HG02852 (cell line): Measurements from ENCODE around the gene ACYP1.
"Not testable (repeated sequence)": the region's sequence is repeated elsewhere in the genome, so short reads cannot be mapped to it uniquely, and the experiment has no call there.

Experiments
- ATAC-seq: cut with Tn5 transposase; IDR thresholded peaks from one replicate; pipeline ENCODE4 v1.9.1; 2021; ENCODE audit warnings: mild to moderate bottlenecking, moderate library complexity; ENCODE audit not compliant: unreplicated experiment

Gene ACYP1

DNA sequence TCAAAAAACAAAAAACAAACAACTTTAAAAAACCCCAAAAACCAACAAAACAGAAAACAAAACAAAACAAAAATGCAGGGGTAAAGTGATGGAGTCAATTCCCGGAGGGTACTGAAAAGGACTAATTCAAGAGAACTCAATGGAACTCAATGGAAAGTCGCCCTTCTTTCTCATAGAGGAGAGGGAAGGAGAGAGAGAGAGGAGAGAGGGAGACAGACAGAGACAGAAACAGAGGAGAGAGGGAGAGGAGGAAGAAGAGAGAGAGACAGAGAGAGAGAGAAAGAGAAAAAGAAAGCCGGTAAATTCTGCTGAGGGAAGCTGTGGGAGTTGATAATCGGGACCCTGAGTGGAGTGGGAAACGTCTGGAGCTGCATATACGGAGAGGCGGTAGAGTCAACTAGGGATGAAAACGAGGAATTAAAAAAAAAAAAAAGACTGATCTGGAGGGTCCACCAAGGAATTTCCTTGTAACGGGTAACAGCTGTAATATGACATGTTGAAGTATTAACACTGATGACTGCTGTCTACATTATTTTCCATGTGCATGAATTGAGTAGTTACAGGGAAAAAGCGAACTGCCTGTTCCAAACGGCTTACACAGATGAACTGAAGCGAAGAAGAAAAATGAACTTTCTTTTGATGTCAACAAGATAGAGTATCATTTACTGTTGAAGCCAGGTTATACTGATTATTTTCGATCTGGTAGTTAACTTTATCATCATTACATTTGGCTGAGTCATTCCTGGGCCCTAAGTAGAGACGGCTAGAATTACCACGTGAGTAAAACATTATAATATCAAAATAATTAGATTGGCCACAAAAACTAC, 4.7 kb upstream of the ACYP1 start:
- no peak for ATAC-seq

DNA sequence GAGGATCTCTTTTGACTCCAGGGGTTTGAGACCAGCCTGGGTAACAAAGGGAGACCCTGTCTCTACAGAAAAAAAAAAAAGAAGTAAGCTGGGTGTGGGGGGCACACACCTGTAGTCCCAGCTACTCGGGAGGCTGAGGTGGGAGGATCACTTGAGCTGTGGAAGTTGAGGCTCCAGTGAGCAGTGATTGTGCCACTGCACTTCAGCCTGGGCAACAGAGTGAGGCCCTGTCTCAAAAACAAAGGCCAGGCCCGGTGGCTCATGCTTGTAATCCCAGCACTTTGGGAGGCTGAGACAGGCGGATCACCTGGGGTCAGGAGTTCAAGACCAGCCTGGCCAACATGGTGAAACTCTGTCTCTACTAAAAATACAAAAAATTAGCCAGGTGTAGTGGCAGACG, 3.9 kb upstream of the ACYP1 start:
- not testable (repeated sequence) for ATAC-seq

DNA sequence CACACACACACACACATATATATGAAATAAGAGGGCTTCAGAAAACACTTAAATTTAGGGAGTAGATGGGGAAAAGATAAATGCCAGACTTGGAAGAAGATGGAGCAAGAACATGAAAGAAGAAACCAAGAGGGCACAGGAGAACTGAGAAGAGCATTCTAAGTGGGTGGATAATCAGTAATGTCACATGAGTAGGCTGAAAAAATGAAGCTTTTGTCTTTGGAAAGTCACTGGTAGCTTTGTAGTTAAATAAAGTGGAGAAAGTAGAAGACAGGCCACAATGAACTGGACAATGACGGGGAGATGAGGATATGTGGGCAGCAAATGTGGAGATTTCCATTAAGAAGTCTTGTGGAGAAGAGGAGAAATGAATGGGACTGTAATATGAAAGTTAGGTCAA, 3.4 kb upstream of the ACYP1 start:
- ATAC-seq = no peak

DNA sequence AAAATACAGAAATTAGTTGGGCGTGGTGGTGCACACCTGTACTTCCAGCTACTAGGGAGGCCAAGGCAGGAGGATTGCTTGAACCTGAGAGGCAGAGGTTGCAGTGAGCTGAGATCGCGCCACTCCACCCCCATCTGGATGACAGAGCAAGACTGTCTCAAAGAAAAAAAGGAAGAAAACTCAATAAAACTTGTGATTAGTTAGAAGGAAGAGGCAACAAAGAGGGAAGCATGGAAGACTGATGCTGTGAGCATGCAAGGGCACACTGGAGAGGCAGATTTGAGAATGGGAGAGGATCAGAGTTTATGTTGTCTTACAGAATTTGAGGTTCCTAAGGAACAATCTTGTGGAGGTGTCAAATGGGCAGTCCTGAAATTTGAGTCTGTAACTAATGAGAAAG, 2.9 kb upstream of the ACYP1 start:
- no peak for ATAC-seq

DNA sequence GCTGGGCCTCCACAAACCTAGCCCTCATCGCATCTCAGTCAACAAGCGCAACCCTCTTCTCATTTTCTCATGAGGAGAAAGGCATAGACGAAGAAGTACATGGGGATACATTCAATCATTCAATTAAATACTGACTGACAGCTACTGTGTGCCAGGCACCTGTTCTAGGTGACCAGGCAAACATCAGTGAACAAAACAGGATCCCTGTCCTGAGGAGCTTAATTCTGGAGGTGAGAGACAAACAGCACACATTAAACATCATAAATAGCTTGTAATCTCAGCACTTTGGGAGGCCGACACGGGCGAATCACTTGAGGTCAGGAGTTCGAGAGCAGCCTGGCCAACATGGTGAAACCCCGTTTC, 362 bp upstream of the ACYP1 start:
- peak; percentile 21 for ATAC-seq

DNA sequence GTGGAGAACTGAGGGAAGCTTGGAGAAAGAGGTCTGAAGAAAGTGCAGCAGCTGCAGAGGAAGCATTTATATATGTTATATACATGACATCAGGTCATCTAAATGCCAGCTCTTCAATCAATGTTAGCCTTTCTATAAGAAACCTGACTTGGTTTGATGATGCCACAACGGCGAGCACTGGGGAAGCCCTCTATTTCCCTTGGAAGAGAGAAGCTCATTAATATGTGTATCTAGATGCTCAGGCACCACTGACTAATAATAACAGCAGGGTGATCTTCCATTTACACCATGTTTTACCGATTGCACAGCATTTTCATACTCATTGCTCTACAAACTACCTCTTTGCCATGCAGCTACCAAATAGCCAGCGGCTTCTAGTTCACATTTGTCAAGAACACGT, 811 bp downstream of the ACYP1 start:
- ATAC-seq = no peak

DNA sequence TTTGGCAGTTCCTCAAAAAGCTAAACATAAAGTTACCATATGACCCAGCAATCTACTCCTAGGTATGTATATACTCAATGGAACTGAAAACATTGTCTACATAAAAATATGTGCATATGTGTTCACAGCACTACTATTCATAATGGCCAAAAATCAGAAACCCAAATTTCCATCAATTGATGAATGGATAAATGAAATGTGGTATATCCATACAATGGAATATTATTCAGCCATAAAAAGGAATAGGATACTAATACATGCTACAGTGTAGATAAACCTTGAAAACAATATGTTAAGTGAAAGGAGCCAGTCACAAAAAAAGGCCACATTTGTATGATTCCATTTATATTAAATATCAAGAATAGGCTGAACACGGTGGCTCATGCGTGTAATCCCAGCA, 3.4 kb downstream of the ACYP1 start:
- no peak for ATAC-seq

DNA sequence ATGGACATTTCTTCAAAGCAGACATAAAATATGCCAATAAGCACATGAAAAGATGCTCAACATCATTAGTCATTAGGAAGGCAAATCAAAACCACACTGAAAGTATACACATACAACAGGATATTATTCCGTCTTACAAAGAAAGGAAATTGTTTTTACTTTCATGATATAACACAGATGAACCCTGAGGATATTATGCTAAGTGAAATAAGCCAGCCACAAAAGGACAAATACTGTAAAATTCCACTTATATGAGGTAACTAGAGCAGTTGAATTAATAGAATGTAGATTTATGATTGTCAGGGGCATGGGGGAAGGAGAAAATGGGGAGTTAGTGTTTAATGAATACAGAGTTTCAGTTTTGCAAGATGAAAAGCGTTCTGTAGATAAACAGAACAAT, 4.2 kb downstream of the ACYP1 start:
- no peak for ATAC-seq

DNA sequence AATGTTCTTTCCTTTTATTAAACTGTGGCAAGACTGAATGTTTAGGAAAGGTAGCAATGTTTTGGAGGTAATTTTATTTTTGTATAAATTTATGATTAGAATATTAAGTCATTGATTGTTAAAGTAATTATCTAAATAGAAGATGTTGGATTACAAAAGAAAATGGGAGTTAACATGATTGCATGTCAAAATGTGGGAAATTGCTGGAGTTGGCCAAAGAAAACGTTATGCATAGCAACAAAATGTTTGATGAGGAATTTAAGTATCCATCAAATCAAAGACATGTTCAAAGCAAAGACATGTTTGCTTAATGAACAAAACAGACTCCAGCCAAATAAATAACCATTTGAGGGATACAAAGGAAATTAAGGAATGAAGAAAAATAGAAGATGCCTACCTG, 9.4 kb downstream of the ACYP1 start:
- no peak for ATAC-seq

DNA sequence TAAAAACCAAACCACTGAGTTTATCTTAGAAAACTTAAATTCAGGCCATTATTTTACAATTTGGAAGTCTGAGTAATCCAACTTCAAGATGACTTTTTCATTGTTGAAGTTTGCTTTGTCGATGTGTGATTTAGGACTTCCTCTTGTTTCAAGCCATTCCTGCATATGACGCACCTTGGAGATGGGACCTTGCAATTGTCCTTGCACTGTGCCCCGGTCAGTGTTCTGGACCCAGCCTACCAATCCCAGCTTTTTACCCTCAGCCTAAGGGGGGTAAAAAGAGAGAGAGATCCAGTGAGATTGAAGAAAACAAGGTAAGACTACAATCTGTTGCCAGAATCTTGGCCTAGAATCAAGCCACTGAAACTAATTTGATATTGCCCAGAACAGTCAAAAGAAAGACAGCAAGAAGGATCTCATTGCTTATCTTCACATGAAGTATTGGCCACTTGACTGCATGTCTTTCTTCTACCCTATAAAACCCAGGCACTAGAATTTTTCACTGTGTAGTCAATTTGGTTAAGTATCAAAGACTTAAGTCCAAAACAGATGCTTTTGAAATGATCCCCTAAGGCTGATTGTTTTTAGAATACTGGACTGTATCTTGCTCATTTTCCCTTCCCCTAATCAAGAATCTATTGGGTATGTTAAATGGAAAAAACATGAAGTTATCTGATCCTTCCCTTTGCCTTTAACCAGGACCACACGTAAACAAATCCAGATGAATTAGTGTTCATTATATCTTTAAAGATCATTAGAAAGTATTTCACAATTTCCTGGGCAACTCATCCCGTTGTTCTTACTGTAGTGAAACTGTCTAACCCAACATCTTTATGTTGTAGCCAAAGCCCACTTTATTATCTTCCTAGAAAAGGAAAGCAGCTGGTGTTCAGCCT, 10.2 kb downstream of the ACYP1 start:
- no peak for ATAC-seq

DNA sequence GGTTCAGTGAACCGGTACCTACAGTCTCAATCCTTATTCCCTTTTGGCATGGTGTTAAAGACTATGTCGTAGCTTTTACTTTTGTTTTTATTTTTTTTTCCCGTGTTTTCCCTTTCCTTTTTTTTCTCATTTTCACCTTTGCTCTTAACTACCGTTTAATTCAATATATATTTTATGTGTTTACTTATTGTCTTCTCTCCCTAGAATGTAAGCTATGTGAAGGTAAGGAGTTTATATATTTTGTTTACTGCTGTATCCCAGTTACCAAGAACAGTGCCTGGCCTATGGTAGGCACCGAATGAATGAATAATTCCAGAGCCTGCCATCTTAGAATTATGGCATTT, 12.3 kb downstream of the ACYP1 start:
- ATAC-seq = no peak

DNA sequence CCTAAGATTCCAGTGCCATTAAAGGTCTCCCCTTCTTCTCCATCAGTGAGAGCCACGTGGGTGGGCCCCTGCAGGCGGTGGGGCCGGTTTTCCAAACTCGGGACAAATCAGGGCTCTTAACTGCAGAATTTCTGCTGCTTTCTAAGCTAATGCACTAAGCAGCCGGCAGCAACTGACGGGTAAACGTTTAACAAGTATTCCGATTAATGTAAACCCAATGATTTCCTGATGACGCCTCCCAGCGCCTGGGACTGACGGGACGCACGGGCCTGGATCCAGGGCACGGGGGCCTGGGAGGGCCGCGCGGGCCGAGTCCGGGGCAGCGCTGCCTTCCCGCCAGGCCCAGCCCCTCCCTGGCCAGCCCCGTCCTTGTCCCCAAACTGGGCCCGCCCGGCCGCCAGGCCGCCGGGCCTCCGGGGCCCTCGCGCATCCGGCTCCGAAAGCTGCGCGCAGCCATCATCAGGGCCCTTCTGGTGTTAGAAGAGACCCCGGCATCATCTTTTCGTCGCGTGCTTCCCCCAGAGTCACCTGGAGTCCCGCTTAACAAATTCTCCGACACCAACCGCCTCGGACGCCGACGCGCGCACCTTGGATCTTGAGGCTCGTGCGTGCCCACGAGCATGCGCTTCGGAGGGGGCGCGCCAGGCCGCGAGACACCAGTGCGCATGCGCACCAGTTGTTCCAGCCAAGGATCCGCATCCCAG, 12.8 kb downstream of the ACYP1 start, which contains the start of gene MLH3:
Gene MLH3, minus strand, starts transcription at position 616 of the 704 bp plus-strand sequence. CDS start 1,812 bp downstream, outside the sequence.
- ATAC-seq = peak; percentile 67

DNA sequence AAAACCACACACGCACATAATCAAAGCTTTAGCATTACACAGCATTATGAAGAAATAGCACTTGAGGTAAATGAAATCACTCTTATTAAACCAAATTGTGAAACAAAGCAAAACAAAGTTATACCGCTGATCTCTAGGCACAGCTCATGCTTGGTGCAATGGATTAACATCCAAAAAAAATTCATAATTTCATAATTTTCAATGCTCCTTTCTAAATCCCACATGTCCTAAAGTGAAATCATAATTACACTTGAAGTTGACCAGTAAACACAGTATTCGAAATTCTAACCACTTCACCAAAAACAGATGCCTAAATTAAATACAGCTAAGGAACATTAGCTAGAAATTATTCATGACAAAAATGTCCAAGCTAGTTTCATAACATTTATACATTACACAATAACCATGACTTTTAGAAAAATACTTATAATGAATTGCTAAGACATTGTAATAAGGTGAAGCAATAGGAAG, 14.1 kb downstream of the ACYP1 start:
- ATAC-seq = no peak

DNA sequence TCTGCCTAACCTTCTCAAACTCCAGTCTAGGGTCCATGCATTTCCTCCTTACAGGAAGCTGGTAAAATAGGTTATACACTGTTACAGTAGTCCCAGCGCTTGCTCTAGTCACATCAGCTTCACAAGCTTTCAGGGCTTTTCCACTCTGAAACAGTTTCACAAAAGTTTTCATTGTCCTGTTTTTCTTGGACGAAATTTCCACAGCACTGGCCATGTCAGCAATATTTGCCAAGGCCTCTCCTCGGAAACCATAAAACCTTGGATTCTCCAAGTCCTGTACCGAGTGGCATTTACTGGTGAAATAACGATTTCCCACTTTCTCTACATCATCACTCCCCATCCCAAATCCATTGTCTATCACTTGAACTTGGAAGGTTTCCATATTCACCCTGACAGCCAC, 14.7 kb downstream of the ACYP1 start:
- ATAC-seq = no peak

DNA sequence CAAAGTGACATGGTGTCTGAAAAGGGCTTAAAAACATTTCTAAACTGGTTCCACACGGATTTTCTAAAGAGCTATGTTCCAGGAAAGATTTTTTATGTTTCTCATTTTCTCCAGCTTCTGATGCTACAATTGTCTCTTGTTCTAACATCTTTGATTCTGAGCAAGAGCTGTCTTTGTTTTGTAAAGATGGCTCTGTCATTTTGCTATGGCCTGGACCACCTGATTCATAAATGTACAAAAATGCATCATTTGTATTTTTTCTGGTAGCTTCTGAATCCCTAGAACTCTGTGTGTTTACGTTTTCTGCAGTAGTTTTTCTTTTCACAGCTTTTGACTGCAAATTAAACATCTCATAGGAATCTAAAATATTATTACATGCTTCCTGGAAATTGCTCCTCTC, 15.7 kb downstream of the ACYP1 start:
- no peak for ATAC-seq

DNA sequence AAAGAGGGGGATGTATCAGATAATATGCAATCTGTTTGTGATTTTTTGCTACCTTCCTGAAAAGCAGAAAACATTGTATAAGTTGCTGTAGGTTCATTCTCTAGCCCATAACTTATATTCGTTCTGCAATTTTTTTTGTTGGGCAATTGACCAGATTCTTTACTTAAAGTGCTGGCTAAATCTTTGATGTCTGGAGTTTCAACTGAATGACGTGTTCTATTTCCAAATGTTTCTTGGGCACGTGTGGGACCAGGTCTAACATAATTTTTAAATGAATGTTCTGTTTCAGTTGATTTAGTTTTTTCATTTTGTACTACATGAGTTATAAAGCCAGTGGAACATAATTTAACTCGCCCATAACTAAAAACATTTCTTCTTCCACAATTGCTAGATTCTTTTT, 16.3 kb downstream of the ACYP1 start:
- no peak for ATAC-seq

DNA sequence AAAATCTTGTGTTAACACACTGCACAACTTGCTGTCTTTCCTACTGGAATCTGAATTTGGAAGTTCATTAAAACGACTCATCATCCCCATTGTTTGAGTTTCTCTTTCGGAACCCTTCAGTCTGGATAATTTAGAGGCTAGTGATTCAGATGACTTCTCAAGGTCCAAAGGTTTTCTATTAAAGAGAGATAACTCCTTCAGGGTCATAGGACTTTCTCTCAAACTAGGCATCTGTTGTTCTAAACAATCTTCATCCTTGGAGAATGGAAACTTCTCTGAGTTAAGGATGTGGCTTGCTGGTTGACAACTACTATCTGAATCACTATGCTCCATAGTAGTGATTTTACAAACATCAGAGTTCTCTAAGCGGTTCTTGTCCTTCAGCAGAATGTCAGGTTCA, 16.9 kb downstream of the ACYP1 start:
- no peak for ATAC-seq

DNA sequence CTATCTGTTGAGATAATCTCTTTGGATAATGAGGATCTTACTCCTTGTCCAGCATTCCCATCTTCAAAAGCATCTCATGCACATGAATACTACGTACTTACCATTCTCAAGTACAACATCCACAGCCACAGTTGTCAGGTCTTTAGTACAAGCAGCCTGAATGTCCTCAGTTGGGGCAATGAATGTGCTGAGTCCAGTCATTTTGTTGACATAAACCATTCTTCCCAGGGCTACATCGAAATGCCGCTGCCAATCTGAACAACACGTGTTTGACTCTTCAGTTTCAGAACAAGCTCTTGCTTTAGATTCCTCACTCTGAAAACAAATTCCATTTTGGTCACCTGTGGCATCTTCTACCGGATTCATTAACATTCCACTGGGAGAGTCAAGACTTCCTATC, 17.5 kb downstream of the ACYP1 start:
- no peak for ATAC-seq

DNA sequence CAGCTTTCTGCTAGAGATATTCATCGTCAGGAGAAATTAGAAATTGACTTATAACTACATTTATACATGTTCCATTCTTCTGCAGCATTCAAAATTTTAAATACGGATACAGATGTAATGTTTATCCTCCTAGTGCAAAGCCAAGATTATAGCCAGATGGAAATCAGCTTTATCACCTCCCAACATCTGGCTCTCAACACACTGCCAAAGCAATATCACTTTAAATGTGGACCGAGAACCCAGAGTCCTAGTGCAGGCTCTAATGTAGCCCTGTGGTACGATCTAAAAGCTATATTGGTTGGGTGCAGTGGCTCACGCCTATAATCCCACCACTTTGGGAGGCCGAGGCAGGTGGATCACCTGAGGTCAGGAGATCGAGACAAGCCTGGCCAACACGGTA, 19.1 kb downstream of the ACYP1 start:
- ATAC-seq = no peak

DNA sequence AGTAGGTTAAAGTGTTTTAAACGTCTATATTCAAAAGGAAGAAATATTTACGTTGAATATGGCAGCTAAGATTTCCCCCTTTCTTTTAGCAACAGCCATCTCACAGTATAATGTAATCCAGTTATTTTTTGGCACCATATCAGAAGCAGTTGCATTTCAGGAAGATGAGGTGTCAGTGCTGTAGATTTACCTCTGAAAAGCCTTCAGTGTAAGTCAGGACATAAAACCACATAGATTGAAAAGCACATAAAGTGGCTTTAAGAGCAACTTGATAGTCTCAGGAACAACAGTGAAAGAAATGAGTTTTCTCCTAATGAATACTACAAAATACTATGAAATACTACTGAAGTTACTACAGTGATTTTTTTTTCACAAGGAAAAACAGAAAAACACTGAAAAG, 19.5 kb downstream of the ACYP1 start:
- ATAC-seq = no peak

DNA sequence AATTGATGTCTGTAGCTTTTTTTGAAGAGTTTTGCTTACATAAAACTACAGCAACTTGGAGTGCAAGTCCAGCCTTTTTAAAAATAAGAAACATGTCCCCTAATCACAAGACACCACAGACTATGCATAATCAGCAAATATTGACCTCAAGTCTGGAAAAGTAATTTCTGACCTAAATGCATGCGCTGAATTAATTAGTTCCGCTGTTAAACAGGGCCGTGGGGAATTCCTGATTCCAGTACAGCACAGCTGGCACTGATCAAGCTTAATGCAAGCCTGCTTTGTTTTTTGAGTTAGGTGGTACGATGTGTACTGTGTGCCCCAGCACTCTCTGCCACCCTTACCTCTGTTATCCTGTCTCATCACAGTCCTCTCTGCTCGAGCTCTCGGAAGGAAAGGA, 21.8 kb downstream of the ACYP1 start:
- no peak for ATAC-seq
